WTC11 (cell line): Measurements from ENCODE around the gene APLN.

Experiments used
- CBFB ChIP-seq: sonication (generic); formaldehyde crosslinking; IDR thresholded peaks from 2 replicates; pipeline ENCODE4 v1.8.1; 2022; ENCODE audit warnings: mild to moderate bottlenecking, low read depth, missing genetic modification reagents
- CTCF ChIP-seq: fragments of 200-600 bp; IDR thresholded peaks from 2 replicates; pipeline ENCODE4 v1.8.0; 2022; ENCODE audit warnings: antibody characterized with exemption
- E2F1 ChIP-seq: sonication (generic); formaldehyde crosslinking; IDR thresholded peaks from 2 replicates; pipeline ENCODE4 v1.8.0; 2022; ENCODE audit warnings: mild to moderate bottlenecking, missing genetic modification reagents
- FOXP4 ChIP-seq: sonication (generic); formaldehyde crosslinking; IDR thresholded peaks from 2 replicates; pipeline ENCODE4 v1.8.0; 2022; ENCODE audit warnings: mild to moderate bottlenecking, missing genetic modification reagents
- JUN ChIP-seq: sonication (generic); formaldehyde crosslinking; IDR thresholded peaks from 2 replicates; pipeline ENCODE4 v1.8.0; 2023; ENCODE audit warnings: mild to moderate bottlenecking, missing genetic modification reagents
- KAT7 ChIP-seq: sonication (generic); formaldehyde crosslinking; IDR thresholded peaks from 2 replicates; pipeline ENCODE4 v1.8.1; 2023; ENCODE audit warnings: missing genetic modification reagents, mild to moderate bottlenecking, borderline replicate concordance
- NR1H2 ChIP-seq: sonication (generic); formaldehyde crosslinking; IDR thresholded peaks from 2 replicates; pipeline ENCODE4 v1.9.0; 2021; ENCODE audit warnings: mild to moderate bottlenecking, moderate library complexity, missing genetic modification reagents
- NR2C2 ChIP-seq: sonication (generic); formaldehyde crosslinking; IDR thresholded peaks from 2 replicates; pipeline ENCODE4 v1.8.0; 2022; ENCODE audit warnings: mild to moderate bottlenecking, missing genetic modification reagents
- NR3C1 ChIP-seq: sonication (generic); formaldehyde crosslinking; conservative IDR thresholded peaks from 2 replicates; pipeline ENCODE4 v1.8.1; 2023; ENCODE audit warnings: low read depth, mild to moderate bottlenecking, missing genetic modification reagents
- PREB ChIP-seq: sonication (generic); formaldehyde crosslinking; IDR thresholded peaks from 2 replicates; pipeline ENCODE4 v1.8.1; 2022; ENCODE audit warnings: mild to moderate bottlenecking, missing genetic modification reagents, moderate library complexity, borderline replicate concordance
- SP1 ChIP-seq: sonication (generic); formaldehyde crosslinking; conservative IDR thresholded peaks from 2 replicates; pipeline ENCODE4 v1.8.1; 2022; ENCODE audit warnings: missing genetic modification reagents
- USF1 ChIP-seq: sonication (generic); formaldehyde crosslinking; IDR thresholded peaks from 2 replicates; pipeline ENCODE4 v1.8.0; 2022; ENCODE audit warnings: mild to moderate bottlenecking, missing genetic modification reagents
- ZNF281 ChIP-seq: sonication (generic); formaldehyde crosslinking; IDR thresholded peaks from 2 replicates; pipeline ENCODE4 v1.8.0; 2023; ENCODE audit warnings: mild to moderate bottlenecking, missing genetic modification reagents
- TF ChIP-seq, protein P1 (sequence below): sonication (generic); formaldehyde crosslinking; IDR thresholded peaks from 2 replicates; pipeline ENCODE4 v1.8.1; 2023; ENCODE audit warnings: mild to moderate bottlenecking, missing genetic modification reagents, moderate library complexity

- no peak for TF ChIP-seq CTCF
- no peak for TF ChIP-seq ZNF281 (CRISPR knock-in tag)
- no peak for TF ChIP-seq FOXP4 (CRISPR knock-in tag)
- no peak for TF ChIP-seq NR3C1 (CRISPR knock-in tag)
- no peak for TF ChIP-seq E2F1
- no peak for TF ChIP-seq KAT7 (CRISPR knock-in tag)
- no peak for TF ChIP-seq SP1 (CRISPR knock-in tag)
- no peak for TF ChIP-seq USF1
- no peak for TF ChIP-seq NR2C2 (CRISPR knock-in tag)
- no peak for TF ChIP-seq JUN (CRISPR knock-in tag)
- no peak for TF ChIP-seq CBFB
- TF ChIP-seq, protein P1, sequence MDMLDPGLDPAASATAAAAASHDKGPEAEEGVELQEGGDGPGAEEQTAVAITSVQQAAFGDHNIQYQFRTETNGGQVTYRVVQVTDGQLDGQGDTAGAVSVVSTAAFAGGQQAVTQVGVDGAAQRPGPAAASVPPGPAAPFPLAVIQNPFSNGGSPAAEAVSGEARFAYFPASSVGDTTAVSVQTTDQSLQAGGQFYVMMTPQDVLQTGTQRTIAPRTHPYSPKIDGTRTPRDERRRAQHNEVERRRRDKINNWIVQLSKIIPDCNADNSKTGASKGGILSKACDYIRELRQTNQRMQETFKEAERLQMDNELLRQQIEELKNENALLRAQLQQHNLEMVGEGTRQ, result no peak
- no peak for TF ChIP-seq PREB (CRISPR knock-in tag)
- TF ChIP-seq NR1H2 (CRISPR knock-in tag), result no peak
These were observed 8.0 kb downstream of the APLN start for GRCh38 chrX:129646566-129647417.
